Measurements from ENCODE around the gene CCNG1. TPM values are rescaled to one million over a fixed set of nuclear protein-coding genes. Genes with fewer than 3 reads are reported as not detected.
A peak's percentile ranks its signal among the peaks of the same experiment; 100 is the strongest.

CCNG1 gene
- total RNA-seq, 1 donor = 319 TPM

DNA sequence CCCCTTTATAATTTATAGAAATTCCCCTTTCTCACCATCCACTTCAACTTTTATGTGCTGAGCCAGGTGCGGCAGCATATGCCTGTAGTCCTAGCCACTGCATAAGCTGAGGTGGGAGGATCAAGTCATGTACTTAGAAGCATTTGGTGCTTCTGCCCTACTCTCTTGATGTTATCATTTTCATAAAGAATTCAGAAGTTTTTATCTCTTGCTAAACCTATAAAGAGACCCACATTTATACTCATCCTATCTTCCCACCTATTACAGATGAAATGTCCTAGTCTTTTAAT, 41.5 kb downstream of the CCNG1 start:
- H3K4me3 ChIP-seq (ENCODE audit: low read depth, low read length) = no peak overlapping the region
- TF ChIP-seq CTCF (IDR thresholded peaks at IDR 0.05; ENCODE audit: insufficient read depth, low read depth, low read length) = no peak
- DNase-seq (ENCODE audit: low read depth) = no peak

- peak; percentile 45 for TF ChIP-seq CTCF (IDR thresholded peaks at IDR 0.05; ENCODE audit: insufficient read depth, low read depth, low read length)
- peak; percentile 66 for DNase-seq (ENCODE audit: low read depth)
- H3K4me3 ChIP-seq (ENCODE audit: low read depth, low read length) = no peak overlapping the region
Observed at GRCh38 chr5:163489055-163489744, 51.8 kb downstream of the CCNG1 start.

- H3K4me3 ChIP-seq (ENCODE audit: low read depth, low read length) = no peak overlapping the region
Observed at GRCh38 chr5:163489745-163490075, 52.3 kb downstream of the CCNG1 start.

More at GRCh38 chr5:163489745-163490075, 52.3 kb downstream of the CCNG1 start:
- TF ChIP-seq CTCF (IDR thresholded peaks at IDR 0.05; ENCODE audit: insufficient read depth, low read depth, low read length) = no peak
- no peak for DNase-seq (ENCODE audit: low read depth)

Small RNA genes within 50 kb of the gene (small RNA-seq; reads per million reads assigned to genes)
- gene AC008723.1 = not detected

Other genes with a start within 250 kb of the CCNG1 start
- 6.4 and 7.8 TPM in 2 replicates for gene NUDCD2, start 22.5 kb downstream of the CCNG1 start, total RNA-seq
- gene HMMR, start 23.0 kb downstream of the CCNG1 start, total RNA-seq = 10.0 and 32.8 TPM in 2 replicates
- 38.7 and 73.0 TPM in 2 replicates for gene MAT2B, start 68.0 kb downstream of the CCNG1 start, total RNA-seq

Data from fibroblast of villous mesenchyme (primary cell).